ENCODE results near the gene GSTK1.
"Not testable (repeated sequence)": the region's sequence is repeated elsewhere in the genome, so short reads cannot be mapped to it uniquely, and the experiment has no call there.

The GSTK1 gene

GRCh38 chr7:143271240-143271639 lies 8.0 kb downstream of the GSTK1 start:
- DNase-seq (ENCODE audit: low read depth), result no peak

GRCh38 chr7:143272871-143273270 lies 9.6 kb downstream of the GSTK1 start:
- DNase-seq (ENCODE audit: low read depth), result no peak

- DNase-seq (ENCODE audit: low read depth), result no peak
Observed at GRCh38 chr7:143279186-143280098, 16.2 kb downstream of the GSTK1 start.

GRCh38 chr7:143280160-143280559 lies 16.9 kb downstream of the GSTK1 start:
- no peak for DNase-seq (ENCODE audit: low read depth)

GRCh38 chr7:143280566-143280965 lies 17.3 kb downstream of the GSTK1 start:
- no peak for DNase-seq (ENCODE audit: low read depth)

GRCh38 chr7:143281529-143281928 lies 18.3 kb downstream of the GSTK1 start:
- no peak for DNase-seq (ENCODE audit: low read depth)

- DNase-seq (ENCODE audit: low read depth), result no peak
Observed at GRCh38 chr7:143282124-143282523, 18.9 kb downstream of the GSTK1 start.

- no peak for DNase-seq (ENCODE audit: low read depth)
Observed at GRCh38 chr7:143283381-143283780, 20.1 kb downstream of the GSTK1 start.

GRCh38 chr7:143284591-143285469 lies 21.6 kb downstream of the GSTK1 start, which contains the start of gene TMEM139:
TMEM139 (plus strand) TSS chr7:143284958; CDS start chr7:143285958, 1,000 bp downstream.
- DNase-seq (ENCODE audit: low read depth), result no peak

GRCh38 chr7:143285470-143285778 lies 22.2 kb downstream of the GSTK1 start:
- DNase-seq (ENCODE audit: low read depth), result no peak

GRCh38 chr7:143285806-143286521 lies 22.7 kb downstream of the GSTK1 start:
- no peak for DNase-seq (ENCODE audit: low read depth)

GRCh38 chr7:143286522-143286890 lies 23.3 kb downstream of the GSTK1 start:
- no peak for DNase-seq (ENCODE audit: low read depth)

GRCh38 chr7:143287339-143287934 lies 24.2 kb downstream of the GSTK1 start:
- DNase-seq (ENCODE audit: low read depth), result no peak

- peak; percentile 99 for DNase-seq (ENCODE audit: low read depth)
Observed at GRCh38 chr7:143287935-143288826, 24.9 kb downstream of the GSTK1 start, which contains the start of gene CASP2. CASP2 (plus strand) TSS chr7:143288351; CDS start chr7:143288456, 105 bp downstream.

GRCh38 chr7:143288836-143289235 lies 25.6 kb downstream of the GSTK1 start:
- DNase-seq (ENCODE audit: low read depth), result no peak

- no peak for DNase-seq (ENCODE audit: low read depth)
Observed at GRCh38 chr7:143289421-143289820, 26.2 kb downstream of the GSTK1 start.

- DNase-seq (ENCODE audit: low read depth), result not testable (repeated sequence)
Observed at GRCh38 chr7:143289888-143290287, 26.6 kb downstream of the GSTK1 start.

- no peak for DNase-seq (ENCODE audit: low read depth)
Observed at GRCh38 chr7:143290293-143290692, 27.1 kb downstream of the GSTK1 start.

GRCh38 chr7:143292876-143293275 lies 29.6 kb downstream of the GSTK1 start:
- DNase-seq (ENCODE audit: low read depth), result no peak

GRCh38 chr7:143295870-143296269 lies 32.6 kb downstream of the GSTK1 start:
- DNase-seq (ENCODE audit: low read depth), result no peak

- no peak for DNase-seq (ENCODE audit: low read depth)
Observed at GRCh38 chr7:143296686-143297085, 33.4 kb downstream of the GSTK1 start.
